ENCODE results near the gene ADORA1. TPM values are rescaled to one million over a fixed set of nuclear protein-coding genes. Genes with fewer than 3 reads are reported as not detected.

ADORA1 gene
- total and polyA plus RNA-seq, 10 of the 15 experiments (the other 5 are each of a cell fraction or from before 2014, with no cell fraction given), result not detected

DNA sequence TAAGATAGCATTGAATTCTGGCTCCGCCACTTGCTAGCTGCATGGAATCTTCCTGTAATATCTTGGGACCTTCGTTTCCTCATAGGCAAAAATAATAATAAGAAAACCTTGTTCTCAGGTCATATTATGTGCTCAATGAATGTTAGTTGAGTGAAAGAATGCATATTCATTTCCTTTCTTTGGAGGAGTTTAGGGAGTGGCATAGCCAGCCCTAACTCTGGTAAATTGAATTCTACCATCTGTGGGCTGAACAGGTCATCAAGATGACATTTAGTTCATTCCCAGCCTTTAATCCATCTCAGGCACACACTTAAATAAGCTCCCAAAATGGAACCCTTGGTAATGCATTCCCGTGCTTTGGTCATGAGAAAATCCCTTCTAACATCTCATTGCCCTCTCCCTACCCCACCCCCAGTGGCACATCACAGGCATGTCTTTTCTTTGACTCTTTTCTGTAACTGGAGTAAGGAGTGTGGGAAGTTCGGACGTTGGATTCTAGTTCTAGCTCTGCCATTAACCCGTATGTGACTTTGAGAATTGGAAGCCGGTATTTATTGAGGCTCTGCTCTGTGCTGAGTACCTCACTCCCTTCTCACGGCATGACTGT, 28.5 kb upstream of the ADORA1 start (continued):
- no peak for TF ChIP-seq CBFB (IDR thresholded peaks at IDR 0.05; ENCODE audit: low read depth)
- no peak for TF ChIP-seq SPI1 (IDR thresholded peaks at IDR 0.05; ENCODE audit: borderline replicate concordance, insufficient read depth, low read depth, low read length)

- H3K27me3 ChIP-seq (replicated peaks in 1 of 2; ENCODE audit: control insufficient read depth in 2 of 2, insufficient read depth in 2 of 2, low read length in 1 of 2), result no peaks in the 10 kb centered on the region; a peak in 2 of 4 replicates
- ChIA-PET CTCF (interaction anchor here (3.1 kb wide), 1 partner anchor 16 kb away, joined by 9 read pairs; no protein-coding TSS in a partner anchor), POLR2A (interaction anchor here (0.5 kb wide), 1 partner anchor 307 kb away, joined by 4 read pairs; no protein-coding TSS in a partner anchor), RAD21 (ENCODE audit: unreplicated experiment) (no interaction called here), SMC1A (ENCODE audit: uncharacterized antibody, unreplicated experiment) (no interaction called here)
- no peak overlapping the region for H3K4me2 ChIP-seq (ENCODE audit: control insufficient read depth, insufficient read depth)
- FAIRE-seq (no peak), DNase-seq (ENCODE audit: low read depth, low spot score) (no peak), ATAC-seq (no peak)
- H3K4me3 ChIP-seq, result no peak overlapping the region
- intact Hi-C loops (cut with micrococcal nuclease; ENCODE audit: unreplicated experiment) (no loop called here), in situ Hi-C loops (cut with MboI) (no loop called here)
- BruUV-seq (replicated peaks), result no TSS peak
- no peak overlapping the region for H3K27ac ChIP-seq (ENCODE audit: control insufficient read depth, insufficient read depth)
- H4K20me1 ChIP-seq (ENCODE audit: control insufficient read depth, insufficient read depth), result no peaks in the 10 kb centered on the region
- H3K9ac ChIP-seq (ENCODE audit: control insufficient read depth, insufficient read depth, low read length), result no peak overlapping the region
- TF ChIP-seq RCOR1 (conservative IDR thresholded peaks at IDR 0.05; ENCODE audit: low read depth, low read length), result no peak
- no peak for TF ChIP-seq SIN3A (IDR thresholded peaks at IDR 0.05; ENCODE audit: low read depth, low read length)
- TF ChIP-seq ESRRA (IDR thresholded peaks at IDR 0.05; ENCODE audit: low read length), result no peak
- TF ChIP-seq HDAC2 (IDR thresholded peaks at IDR 0.05), result no peak
- TF ChIP-seq WRNIP1 (IDR thresholded peaks at IDR 0.05; ENCODE audit: borderline replicate concordance, low read depth, low read length), result no peak
- TF ChIP-seq SPI1 (IDR thresholded peaks at IDR 0.05; ENCODE audit: borderline replicate concordance, insufficient read depth, low read depth, low read length), result no peak
- TF ChIP-seq BMI1 (IDR thresholded peaks at IDR 0.05; ENCODE audit: borderline replicate concordance), result no peak
- TF ChIP-seq YY1 (IDR thresholded peaks at IDR 0.05; ENCODE audit: low read depth, low read length), result no peak
- TF ChIP-seq CREB1 (IDR thresholded peaks at IDR 0.05; ENCODE audit: low read depth), result no peak
- TF ChIP-seq STAT1 (conservative IDR thresholded peaks at IDR 0.05), result no peak
- TF ChIP-seq MYC (IDR thresholded peaks at IDR 0.05; ENCODE audit: insufficient read depth, insufficient read length, insufficient replicate concordance, low read length, severe bottlenecking), result no peak
- TF ChIP-seq RELA (IDR thresholded peaks at IDR 0.05; ENCODE audit: borderline replicate concordance, partially characterized antibody), result no peak
- no peak for TF ChIP-seq MEF2A (IDR thresholded peaks at IDR 0.05; ENCODE audit: insufficient read depth, low read depth, low read length)
- no peaks in the 10 kb centered on the region for H3K79me2 ChIP-seq (ENCODE audit: control insufficient read depth, insufficient read depth, low read length)
- 51% methylated on average over 7 of the region's 7 CpGs for WGBS (ENCODE audit: insufficient coverage, insufficient replicate concordance, low lambda C conversion rate, missing lambda C conversion rate)
- no peaks in the 10 kb centered on the region for H3K36me3 ChIP-seq (ENCODE audit: control insufficient read depth in 2 of 2, insufficient read depth in 2 of 2, low read length in 1 of 2)
- no peak overlapping the region for H2AFZ ChIP-seq (ENCODE audit: control insufficient read depth, low read depth, low read length)
- H3K9me3 ChIP-seq (replicated peaks; ENCODE audit: control insufficient read depth, insufficient read depth, low read length), result 0 out of 3 replicates have a peak, but pooled peaks cover 2% of the 10 kb centered on the region
- no peaks in the 10 kb centered on the region for H3K4me1 ChIP-seq (ENCODE audit: control insufficient read depth, insufficient read depth, low read length)
These were observed 27.6 kb upstream of the ADORA1 start for GRCh38 chr1:203099805-203100515.

All from GM12878 (cell line).